ENCODE results near the gene ERF.

- TF ChIP-seq CTCF (conservative IDR thresholded peaks at IDR 0.05; ENCODE audit: low read depth, low read length): no peak
- no peak for TF ChIP-seq RAD21 (IDR thresholded peaks at IDR 0.05; ENCODE audit: low read length)
- TF ChIP-seq FOS (IDR thresholded peaks at IDR 0.05; ENCODE audit: low read depth, low read length): no peak
- TF ChIP-seq RFX5 (IDR thresholded peaks at IDR 0.05; ENCODE audit: low read depth, low read length): no peak
- no peak for TF ChIP-seq SMC3 (IDR thresholded peaks at IDR 0.05; ENCODE audit: low read depth, low read length)
- no peak for TF ChIP-seq CEBPB (IDR thresholded peaks at IDR 0.05; ENCODE audit: low read depth, low read length)
- no peak for TF ChIP-seq POLR2A (IDR thresholded peaks at IDR 0.05; ENCODE audit: low read depth, low read length)
- TF ChIP-seq CHD1 (IDR thresholded peaks at IDR 0.05; ENCODE audit: low read depth, low read length): no peak
These were observed 39.7 kb upstream of the ERF start for GRCh38 chr19:42294471-42295137.
